ENCODE data around the gene NRN1L.

DNA sequence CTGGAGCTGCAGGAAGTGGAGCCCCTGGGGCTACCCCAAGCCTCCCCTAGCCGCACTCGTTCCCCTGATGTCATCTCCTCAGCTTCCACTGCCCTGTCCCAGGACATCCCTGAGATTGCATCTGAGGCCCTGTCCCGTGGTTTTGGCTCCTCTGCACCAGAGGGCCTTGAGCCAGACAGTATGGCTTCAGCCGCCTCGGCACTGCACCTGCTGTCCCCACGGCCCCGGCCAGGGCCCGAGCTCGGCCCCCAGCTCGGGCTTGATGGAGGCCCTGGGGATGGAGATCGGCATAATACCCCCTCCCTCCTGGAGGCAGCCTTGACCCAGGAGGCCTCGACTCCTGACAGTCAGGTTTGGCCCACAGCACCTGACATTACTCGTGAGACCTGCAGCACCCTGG, 4.1 kb upstream of the NRN1L start:
- TF ChIP-seq, protein P1, sequence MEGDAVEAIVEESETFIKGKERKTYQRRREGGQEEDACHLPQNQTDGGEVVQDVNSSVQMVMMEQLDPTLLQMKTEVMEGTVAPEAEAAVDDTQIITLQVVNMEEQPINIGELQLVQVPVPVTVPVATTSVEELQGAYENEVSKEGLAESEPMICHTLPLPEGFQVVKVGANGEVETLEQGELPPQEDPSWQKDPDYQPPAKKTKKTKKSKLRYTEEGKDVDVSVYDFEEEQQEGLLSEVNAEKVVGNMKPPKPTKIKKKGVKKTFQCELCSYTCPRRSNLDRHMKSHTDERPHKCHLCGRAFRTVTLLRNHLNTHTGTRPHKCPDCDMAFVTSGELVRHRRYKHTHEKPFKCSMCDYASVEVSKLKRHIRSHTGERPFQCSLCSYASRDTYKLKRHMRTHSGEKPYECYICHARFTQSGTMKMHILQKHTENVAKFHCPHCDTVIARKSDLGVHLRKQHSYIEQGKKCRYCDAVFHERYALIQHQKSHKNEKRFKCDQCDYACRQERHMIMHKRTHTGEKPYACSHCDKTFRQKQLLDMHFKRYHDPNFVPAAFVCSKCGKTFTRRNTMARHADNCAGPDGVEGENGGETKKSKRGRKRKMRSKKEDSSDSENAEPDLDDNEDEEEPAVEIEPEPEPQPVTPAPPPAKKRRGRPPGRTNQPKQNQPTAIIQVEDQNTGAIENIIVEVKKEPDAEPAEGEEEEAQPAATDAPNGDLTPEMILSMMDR (conservative IDR thresholded peaks at IDR 0.05; ENCODE audit: low read depth, low read length) = no peak
- no peak for TF ChIP-seq CEBPB (IDR thresholded peaks at IDR 0.05; ENCODE audit: low read depth, low read length)
- no peak for TF ChIP-seq RAD21 (IDR thresholded peaks at IDR 0.05; ENCODE audit: low read length)
- no peak for TF ChIP-seq MAZ (IDR thresholded peaks at IDR 0.05; ENCODE audit: borderline replicate concordance, low read depth, low read length)
- no peak for TF ChIP-seq POLR2A (IDR thresholded peaks at IDR 0.05; ENCODE audit: low read depth, low read length)
- TF ChIP-seq, protein P2, sequence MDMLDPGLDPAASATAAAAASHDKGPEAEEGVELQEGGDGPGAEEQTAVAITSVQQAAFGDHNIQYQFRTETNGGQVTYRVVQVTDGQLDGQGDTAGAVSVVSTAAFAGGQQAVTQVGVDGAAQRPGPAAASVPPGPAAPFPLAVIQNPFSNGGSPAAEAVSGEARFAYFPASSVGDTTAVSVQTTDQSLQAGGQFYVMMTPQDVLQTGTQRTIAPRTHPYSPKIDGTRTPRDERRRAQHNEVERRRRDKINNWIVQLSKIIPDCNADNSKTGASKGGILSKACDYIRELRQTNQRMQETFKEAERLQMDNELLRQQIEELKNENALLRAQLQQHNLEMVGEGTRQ (IDR thresholded peaks at IDR 0.05; ENCODE audit: low read depth, low read length) = no peak
- no peak for TF ChIP-seq MAFK (IDR thresholded peaks at IDR 0.05; ENCODE audit: low read depth, low read length)
- no peak for TF ChIP-seq CHD1 (IDR thresholded peaks at IDR 0.05; ENCODE audit: low read depth, low read length)
